HEK293T (cell line): Measurements from ENCODE around the gene ANGPTL1.

ENCODE experiments used
- CTCF ChIA-PET: fragments of 350-600 bp; formaldehyde crosslinking; extraction: SDS; loops from one replicate; lab custom pipeline; 2021; ENCODE audit warnings: antibody characterized with exemption, inconsistent platforms; lab: Yijun Ruan, JAX
- POLR2A ChIA-PET: fragments of 350-600 bp; formaldehyde crosslinking; extraction: SDS; loops from one replicate; lab custom pipeline; 2020; ENCODE audit warnings: antibody characterized with exemption, inconsistent platforms; lab: Yijun Ruan, JAX
- DNase-seq: peaks from one replicate; pipeline ENCODE4 v3.0.0; 2012; ENCODE audit warnings: mixed read lengths; ENCODE audit errors: extremely low spot score
- ARNT ChIP-seq: fragments of 450-650 bp; IDR thresholded peaks from 2 replicates; pipeline ENCODE4 v1.6.1; 2017; ENCODE audit warnings: mild to moderate bottlenecking
- BHLHE40 ChIP-seq: fragments of 450-650 bp; IDR thresholded peaks from 2 replicates; pipeline ENCODE4 v1.6.1; 2016; ENCODE audit warnings: mild to moderate bottlenecking, moderate library complexity, borderline replicate concordance
- CTBP1 ChIP-seq: fragments of 450-650 bp; IDR thresholded peaks from 2 replicates; pipeline ENCODE4 v1.6.1; 2016; ENCODE audit warnings: borderline replicate concordance
- ELF4 ChIP-seq: fragments of 450-650 bp; IDR thresholded peaks from 2 replicates; pipeline ENCODE4 v1.6.1; 2017; ENCODE audit warnings: antibody characterized with exemption
- FOXA1 ChIP-seq: fragments of 450-650 bp; IDR thresholded peaks from 2 replicates; pipeline ENCODE4 v1.6.1; 2016; ENCODE audit warnings: mild to moderate bottlenecking
- FOXK2 ChIP-seq: fragments of 450-650 bp; IDR thresholded peaks from 2 replicates; pipeline ENCODE4 v1.6.1; 2016; ENCODE audit warnings: mild to moderate bottlenecking
- FOXM1 ChIP-seq: fragments of 450-650 bp; IDR thresholded peaks from 2 replicates; pipeline ENCODE4 v1.6.1; 2017; ENCODE audit warnings: mild to moderate bottlenecking, borderline replicate concordance
- HDGF ChIP-seq: fragments of 450-650 bp; IDR thresholded peaks from 2 replicates; pipeline ENCODE4 v1.6.1; 2017; ENCODE audit warnings: antibody characterized with exemption, borderline replicate concordance
- L3MBTL2 ChIP-seq: fragments of 450-650 bp; conservative IDR thresholded peaks from 2 replicates; pipeline ENCODE4 v1.6.1; 2016; ENCODE audit warnings: mild to moderate bottlenecking
- LEF1 ChIP-seq: fragments of 450-650 bp; IDR thresholded peaks from 2 replicates; pipeline ENCODE4 v1.6.1; 2017; ENCODE audit warnings: mild to moderate bottlenecking, borderline replicate concordance
- NFRKB ChIP-seq: fragments of 450-650 bp; IDR thresholded peaks from 2 replicates; pipeline ENCODE4 v1.6.1; 2016; ENCODE audit warnings: mild to moderate bottlenecking, moderate library complexity
- SP1 ChIP-seq: fragments of 450-650 bp; IDR thresholded peaks from 2 replicates; pipeline ENCODE4 v1.6.1; 2017
- SUZ12 ChIP-seq: fragments of 450-650 bp; IDR thresholded peaks from 2 replicates; pipeline ENCODE4 v1.6.1; 2016; ENCODE audit warnings: mild to moderate bottlenecking
- TARDBP ChIP-seq: fragments of 450-650 bp; IDR thresholded peaks from 2 replicates; pipeline ENCODE4 v1.6.1; 2016
- ZNF384 ChIP-seq: fragments of 450-650 bp; IDR thresholded peaks from 2 replicates; pipeline ENCODE4 v1.6.1; 2016
- TF ChIP-seq, protein P1 (sequence below): fragments of 450-650 bp; IDR thresholded peaks from 2 replicates; pipeline ENCODE4 v1.6.1; 2016

ANGPTL1 gene

DNA sequence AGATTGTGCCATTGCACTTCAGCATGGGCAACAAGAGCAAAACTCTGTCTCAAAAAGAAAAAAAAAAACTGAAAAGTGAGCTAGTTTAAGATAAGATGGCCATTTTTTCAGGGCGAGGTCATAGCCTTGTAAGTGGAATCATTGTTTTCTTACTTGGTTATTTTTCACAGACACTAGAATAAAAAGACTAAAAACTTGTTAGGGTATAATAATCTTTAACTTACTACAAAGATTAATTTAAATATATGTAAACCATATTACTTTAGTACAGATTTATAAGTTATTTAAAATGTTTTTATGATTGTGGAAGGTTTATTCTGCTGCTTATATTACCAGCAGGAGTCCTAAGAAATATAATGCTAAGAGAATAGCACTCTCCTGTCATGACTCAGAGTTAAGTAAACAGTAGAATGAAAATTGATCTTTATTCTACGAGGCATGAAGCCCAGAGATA, 23.5 kb downstream of the ANGPTL1 start:
- POLR2A ChIA-PET: no interaction called here
- CTCF ChIA-PET: no interaction called here

DNA sequence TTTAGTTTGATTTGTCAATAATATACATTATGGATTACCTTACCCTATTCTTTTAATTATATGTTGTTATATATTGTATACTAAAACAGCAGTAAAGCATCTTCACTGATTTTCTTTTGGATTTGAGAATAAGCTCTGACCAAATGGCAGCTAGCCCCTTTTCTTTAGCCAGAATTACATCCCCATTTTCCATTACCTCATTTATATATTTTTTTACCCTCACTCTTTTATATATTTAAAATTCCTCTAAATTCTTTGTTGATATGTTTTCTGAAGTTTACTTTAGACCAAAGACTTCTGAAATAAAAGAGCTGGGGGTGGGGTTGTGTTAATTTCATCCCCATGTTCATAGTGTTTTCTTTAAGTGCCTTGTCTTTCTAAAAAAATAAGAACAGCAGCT, 24.6 kb downstream of the ANGPTL1 start:
- ChIA-PET POLR2A (no interaction called here), CTCF (interaction anchor here (1.0 kb wide), 1 partner anchor 156 kb away, joined by 3 read pairs; no protein-coding TSS in a partner anchor)
- TF ChIP-seq ARNT: no peak
- no peak for TF ChIP-seq L3MBTL2
- no peak for TF ChIP-seq LEF1
- no peak for TF ChIP-seq SP1
- TF ChIP-seq FOXK2: no peak
- no peak for TF ChIP-seq TARDBP
- TF ChIP-seq CTBP1: no peak
- TF ChIP-seq NFRKB: no peak
- no peak for TF ChIP-seq FOXM1
- TF ChIP-seq HDGF: no peak
- no peak for TF ChIP-seq ELF4
- no peak for TF ChIP-seq FOXA1
- TF ChIP-seq, protein P1, sequence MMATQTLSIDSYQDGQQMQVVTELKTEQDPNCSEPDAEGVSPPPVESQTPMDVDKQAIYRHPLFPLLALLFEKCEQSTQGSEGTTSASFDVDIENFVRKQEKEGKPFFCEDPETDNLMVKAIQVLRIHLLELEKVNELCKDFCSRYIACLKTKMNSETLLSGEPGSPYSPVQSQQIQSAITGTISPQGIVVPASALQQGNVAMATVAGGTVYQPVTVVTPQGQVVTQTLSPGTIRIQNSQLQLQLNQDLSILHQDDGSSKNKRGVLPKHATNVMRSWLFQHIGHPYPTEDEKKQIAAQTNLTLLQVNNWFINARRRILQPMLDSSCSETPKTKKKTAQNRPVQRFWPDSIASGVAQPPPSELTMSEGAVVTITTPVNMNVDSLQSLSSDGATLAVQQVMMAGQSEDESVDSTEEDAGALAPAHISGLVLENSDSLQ: no peak
- no peak for TF ChIP-seq ZNF384
- TF ChIP-seq BHLHE40: no peak
- no peak for TF ChIP-seq SUZ12
- no peak for DNase-seq

More for the DNA sequence above, 23.5 kb downstream of the ANGPTL1 start:
- no peak for TF ChIP-seq SP1
- TF ChIP-seq ZNF384: peak; percentile 84
- TF ChIP-seq FOXA1: peak; percentile 81
- TF ChIP-seq CTBP1: peak; percentile 53; the same call in 1 of the 2 replicates
- TF ChIP-seq, protein P1: peak; percentile 62
- DNase-seq: no peak

DNA sequence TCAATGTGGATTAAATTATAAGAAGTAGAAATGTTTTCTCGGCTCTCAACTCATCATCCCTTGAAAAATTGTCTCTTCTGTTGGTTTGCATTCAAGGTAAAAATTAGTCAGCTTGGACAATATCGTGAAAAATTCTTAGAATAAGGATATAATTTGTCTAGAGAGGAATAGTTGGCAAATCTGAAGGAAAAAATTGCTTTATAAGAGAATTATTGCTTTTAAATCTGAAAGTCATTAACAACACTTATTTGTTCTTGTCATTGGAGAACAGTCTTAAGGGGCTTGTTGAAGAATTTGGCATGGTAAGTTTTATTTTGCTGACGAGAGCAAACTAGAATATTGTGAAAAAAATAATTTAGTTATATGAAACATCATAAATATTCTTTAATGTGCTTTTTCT, 26.4 kb downstream of the ANGPTL1 start:
- TF ChIP-seq CTBP1: no peak
- no peak for TF ChIP-seq L3MBTL2
- TF ChIP-seq NFRKB: no peak
- no peak for TF ChIP-seq FOXK2
- no peak for TF ChIP-seq FOXM1
- no peak for TF ChIP-seq BHLHE40
- TF ChIP-seq SP1: no peak
- no peak for TF ChIP-seq ZNF384
- TF ChIP-seq SUZ12: no peak
- no peak for TF ChIP-seq LEF1
- TF ChIP-seq FOXA1: no peak
- POLR2A ChIA-PET: no interaction called here
- CTCF ChIA-PET: no interaction called here
- DNase-seq: no peak

DNA sequence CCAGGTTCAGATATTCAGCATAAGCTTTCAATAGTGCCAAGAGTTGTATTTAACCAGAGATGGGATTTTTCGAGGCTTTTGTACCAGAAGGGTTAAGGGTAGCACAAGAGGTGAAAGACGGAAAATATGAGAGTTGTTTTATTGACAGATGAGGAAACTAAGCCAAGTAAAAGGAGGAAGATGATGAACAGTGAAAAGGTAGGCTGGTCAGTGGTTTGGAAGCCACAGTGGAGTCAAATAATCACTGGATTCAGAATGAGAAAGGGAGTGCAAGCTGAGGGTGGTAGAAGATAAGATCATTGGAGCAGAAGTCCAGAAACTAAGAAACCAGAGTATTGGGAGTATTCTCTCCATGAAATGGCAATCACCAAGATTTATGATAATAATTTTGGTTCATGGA, 45.7 kb downstream of the ANGPTL1 start:
- DNase-seq: no peak
- CTCF ChIA-PET: no interaction called here
- POLR2A ChIA-PET: no interaction called here
- no peak for TF ChIP-seq SP1
- no peak for TF ChIP-seq HDGF
- TF ChIP-seq ARNT: no peak
- no peak for TF ChIP-seq CTBP1
- no peak for TF ChIP-seq SUZ12
- no peak for TF ChIP-seq LEF1
- TF ChIP-seq TARDBP: no peak
- no peak for TF ChIP-seq L3MBTL2
- no peak for TF ChIP-seq FOXA1
- TF ChIP-seq FOXM1: no peak
- TF ChIP-seq, protein P1: no peak
- no peak for TF ChIP-seq BHLHE40
- no peak for TF ChIP-seq ELF4
- TF ChIP-seq ZNF384: no peak
- TF ChIP-seq NFRKB: no peak
- no peak for TF ChIP-seq FOXK2

DNA sequence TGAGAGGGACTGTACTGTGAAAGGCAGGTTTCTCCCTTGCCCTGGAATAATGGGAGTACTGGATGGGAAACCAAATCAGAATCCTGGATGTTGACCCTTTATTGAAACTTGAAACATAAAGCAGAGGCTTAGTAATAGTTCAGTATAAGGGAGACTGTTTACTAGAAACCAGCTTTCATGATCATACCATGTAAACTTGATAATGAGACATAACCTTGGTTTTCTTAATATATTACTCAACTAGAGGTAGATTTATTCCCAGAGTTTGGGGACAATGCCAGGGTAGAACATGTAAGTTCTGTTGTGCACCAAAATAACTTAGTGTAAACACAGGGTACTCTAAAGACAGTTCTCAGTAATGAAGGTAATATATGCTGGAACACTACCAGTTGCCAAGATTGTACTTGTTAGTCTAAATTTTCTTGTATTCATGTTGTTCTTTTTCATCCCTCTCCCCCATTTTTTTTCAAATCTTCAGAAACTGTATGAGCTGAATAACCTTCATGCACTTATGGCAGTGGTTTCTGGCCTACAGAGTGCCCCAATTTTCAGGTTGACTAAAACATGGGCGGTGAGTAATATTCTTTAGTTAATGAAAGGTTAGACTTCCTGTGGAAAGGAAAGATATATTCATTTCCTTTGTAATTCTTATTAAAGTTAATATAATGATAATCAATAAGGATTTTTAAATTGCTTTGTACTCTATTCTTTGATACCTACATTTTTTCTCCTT, 49.6 kb downstream of the ANGPTL1 start:
- CTCF ChIA-PET: no interaction called here
- POLR2A ChIA-PET: no interaction called here
- TF ChIP-seq TARDBP (no peak), LEF1 (no peak), SUZ12 (no peak), SP1 (no peak)
- no peak for DNase-seq

DNA sequence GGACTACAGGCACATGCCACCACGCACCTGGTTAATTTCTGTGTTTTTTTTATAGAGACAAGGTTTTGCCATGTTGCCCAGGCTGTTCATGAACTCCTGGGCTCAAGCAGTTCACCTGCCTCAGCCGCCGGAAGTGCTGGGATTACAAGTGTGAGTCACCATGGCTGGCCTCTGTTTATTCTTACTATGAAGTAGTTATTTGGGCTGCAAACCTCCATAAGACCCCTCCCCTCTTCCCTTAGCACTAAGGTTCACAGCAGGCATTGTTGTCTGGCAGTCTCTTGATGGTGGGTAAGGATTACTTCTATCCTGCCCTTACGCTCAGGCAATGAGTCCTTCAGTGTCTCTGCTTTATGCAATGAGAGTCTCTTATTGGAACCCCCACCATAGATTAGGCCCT, 51.8 kb downstream of the ANGPTL1 start:
- TF ChIP-seq FOXA1: no peak
- TF ChIP-seq HDGF: no peak
- TF ChIP-seq SUZ12: no peak
- no peak for TF ChIP-seq BHLHE40
- ChIA-PET POLR2A (no interaction called here), CTCF (no interaction called here)
- DNase-seq: no peak

DNA sequence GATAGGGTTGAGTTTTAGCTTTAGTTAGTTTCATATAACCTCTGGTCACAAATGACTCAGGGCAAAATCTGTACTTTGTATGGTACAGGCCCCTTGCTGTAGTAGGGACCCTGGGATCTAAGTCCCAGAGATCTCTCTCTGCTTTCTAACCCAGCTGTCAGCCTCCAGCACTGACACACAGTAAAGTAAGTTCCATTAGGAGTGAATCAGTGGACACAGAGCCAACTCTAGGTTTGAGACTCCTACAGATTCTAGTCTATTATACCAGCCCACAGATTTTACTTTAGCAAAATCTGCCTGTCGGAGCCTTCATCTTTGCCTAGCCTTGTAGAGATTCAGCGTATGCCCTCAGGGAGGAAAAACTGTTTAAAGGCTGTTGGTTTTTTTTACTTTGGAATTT, 52.5 kb downstream of the ANGPTL1 start:
- no peak for DNase-seq
- POLR2A ChIA-PET: no interaction called here
- TF ChIP-seq ARNT (no peak), NFRKB (no peak), L3MBTL2 (no peak), FOXM1 (no peak), FOXK2 (no peak)
- CTCF ChIA-PET: interaction anchor here (0.9 kb wide), 1 partner anchor 786 kb away, joined by 4 read pairs; no protein-coding TSS in a partner anchor
